Iris pigment epithelial cell (primary cell): ENCODE data around the gene CHMP3.
"Not testable (repeated sequence)": the region's sequence is repeated elsewhere in the genome, so short reads cannot be mapped to it uniquely, and the experiment has no call there.

Source experiments
- DNase-seq: peaks from one replicate; pipeline ENCODE4 v3.0.0-alpha.2; 2011; ENCODE audit warnings: low read depth

Gene CHMP3

DNA sequence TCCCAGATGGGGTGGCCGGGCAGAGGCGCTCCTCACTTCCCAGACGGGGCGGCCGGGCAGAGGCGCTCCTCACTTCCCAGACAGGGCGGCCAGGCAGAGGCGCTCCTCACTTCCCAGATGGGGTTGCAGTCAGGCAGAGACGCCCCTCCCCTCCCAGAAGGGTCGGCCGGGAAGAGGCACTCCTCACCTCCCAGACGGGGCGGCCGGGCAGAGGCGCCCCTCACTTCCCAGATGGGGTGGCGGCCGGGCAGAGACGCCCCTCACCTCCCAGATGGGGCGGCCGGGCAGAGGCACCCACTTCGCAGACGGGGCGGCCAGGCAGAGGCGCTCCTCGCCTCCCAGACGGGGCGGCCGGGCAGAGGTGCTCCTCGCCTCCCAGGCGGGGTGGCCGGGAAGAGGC lies 13.8 kb downstream of the CHMP3 start:
- DNase-seq = not testable (repeated sequence)

DNA sequence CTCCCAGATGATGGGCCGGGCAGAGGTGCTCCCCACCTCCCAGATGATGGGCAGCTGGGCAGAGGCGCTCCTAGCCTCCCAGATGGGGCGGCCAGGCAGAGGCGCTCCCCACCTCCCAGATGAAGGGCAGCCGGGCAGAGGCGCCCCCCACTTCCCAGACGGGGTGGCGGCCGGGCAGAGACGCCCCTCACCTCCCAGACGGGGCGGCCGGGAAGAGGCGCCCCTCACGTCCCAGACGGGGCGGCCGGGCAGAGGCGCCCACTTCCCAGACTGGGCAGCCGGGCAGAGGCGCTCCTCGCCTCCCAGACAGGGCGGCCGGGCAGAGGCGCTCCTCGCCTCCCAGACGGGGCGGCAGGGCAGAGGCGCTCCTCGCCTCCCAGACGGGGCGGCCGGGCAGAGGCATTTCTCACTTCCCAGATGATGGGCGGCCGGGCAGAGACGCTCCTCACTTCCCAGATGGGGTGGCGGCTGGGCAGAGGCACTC lies 14.3 kb downstream of the CHMP3 start:
- not testable (repeated sequence) for DNase-seq

- not testable (repeated sequence) for DNase-seq
Measured at GRCh38 chr2:86548165-86548912, 14.9 kb downstream of the CHMP3 start.

DNA sequence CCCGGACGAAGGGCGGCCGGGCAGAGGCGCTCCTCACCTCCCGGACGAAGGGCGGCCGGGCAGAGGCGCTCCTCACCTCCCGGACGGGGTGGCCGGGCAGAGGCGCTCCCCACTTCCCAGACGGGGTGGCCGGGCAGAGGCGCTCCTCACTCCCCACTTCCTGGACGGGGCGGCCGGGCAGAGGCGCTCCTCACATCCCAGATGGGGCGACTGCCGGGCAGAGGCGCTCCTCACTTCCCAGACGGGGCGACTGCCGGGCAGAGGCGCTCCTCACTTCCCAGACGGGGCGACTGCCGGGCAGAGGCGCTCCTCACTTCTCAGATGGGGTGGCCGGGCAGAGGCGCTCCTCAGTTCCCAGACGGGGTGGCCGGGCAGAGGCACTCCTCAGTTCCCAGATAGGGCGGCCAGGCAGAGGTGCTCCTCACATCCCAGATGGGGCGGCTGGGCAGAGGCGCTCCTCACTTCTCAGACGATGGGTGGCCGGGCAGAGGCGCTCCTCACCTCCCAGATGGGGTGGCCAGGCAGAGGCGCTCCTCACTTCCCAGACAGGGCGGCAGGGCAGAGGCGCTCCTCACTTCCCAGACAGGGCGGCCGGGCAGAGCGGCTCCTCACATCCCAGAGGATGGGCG lies 17.8 kb downstream of the CHMP3 start:
- not testable (repeated sequence) for DNase-seq

DNA sequence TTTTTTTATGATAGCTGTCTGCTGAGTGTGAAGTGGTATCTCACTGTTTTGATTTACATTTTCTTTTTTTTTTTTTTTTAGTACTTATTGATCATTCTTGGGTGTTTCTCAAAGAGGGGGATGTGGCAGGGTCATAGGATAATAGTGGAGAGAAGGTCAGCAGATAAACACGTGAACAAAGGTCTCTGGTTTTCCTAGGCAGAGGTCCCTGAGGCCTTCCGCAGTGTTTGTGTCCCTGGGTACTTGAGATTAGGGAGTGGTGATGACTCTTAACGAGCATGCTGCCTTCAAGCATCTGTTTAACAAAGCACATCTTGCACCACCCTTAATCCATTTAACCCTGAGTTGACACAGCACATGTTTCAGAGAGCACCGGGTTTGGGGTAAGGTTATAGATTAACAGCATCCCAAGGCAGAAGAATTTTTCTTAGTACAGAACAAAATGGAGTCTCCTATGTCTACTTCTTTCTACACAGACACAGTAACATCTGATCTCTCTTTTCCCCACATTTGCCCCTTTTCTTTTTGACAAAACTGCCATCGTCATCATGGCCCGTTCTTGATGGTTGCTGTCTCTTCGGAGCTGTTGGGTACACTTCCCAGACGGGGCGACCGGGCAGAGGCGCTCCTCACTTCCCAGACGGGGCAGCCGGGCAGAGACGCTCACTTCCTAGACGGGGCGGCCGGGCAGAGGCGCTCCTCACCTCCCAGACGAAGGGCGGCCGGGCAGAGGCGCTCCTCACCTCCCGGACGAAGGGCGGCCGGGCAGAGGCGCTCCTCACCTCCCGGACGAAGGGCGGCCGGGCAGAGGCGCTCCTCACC lies 18.8 kb downstream of the CHMP3 start:
- not testable (repeated sequence) for DNase-seq

GRCh38 chr2:86543793-86544192 lies 19.4 kb downstream of the CHMP3 start:
- no peak for DNase-seq

DNA sequence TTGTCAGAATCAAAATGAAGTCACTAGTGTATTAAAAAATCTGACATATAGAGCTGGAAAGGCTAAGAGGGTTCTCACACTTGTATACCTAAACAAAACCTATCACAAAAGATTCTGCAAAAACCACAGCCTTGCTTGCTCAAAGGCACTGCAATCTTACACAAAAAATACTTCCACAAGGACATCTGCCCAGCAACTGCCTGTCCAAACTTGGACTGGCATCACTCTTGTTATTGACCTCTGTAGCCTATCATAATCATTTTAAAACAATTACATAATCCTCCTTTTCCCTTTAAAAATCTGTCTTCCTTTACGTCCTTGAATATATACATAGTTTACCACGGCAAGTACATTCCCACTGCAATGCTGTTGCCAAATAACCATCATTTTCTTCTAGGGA lies 19.9 kb downstream of the CHMP3 start:
- DNase-seq = peak; percentile 32

DNA sequence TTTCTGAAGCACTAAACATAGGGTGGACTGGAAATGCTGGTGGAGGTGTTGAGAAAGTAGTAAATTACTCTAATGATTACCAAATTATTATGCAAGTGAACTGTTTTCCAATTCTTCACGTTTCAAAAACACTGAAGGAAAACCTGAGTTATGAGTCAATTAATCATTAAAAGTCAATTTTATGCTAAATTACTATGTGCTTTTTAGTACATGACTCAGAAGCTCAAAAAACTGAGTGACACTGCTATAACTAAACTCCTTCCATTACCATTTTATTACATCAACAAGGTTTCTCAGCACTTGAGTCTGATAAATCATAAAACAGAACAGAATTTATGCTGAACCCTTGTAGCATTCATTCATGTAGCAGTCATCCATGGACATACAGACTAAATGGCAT lies 20.4 kb downstream of the CHMP3 start:
- DNase-seq = no peak

DNA sequence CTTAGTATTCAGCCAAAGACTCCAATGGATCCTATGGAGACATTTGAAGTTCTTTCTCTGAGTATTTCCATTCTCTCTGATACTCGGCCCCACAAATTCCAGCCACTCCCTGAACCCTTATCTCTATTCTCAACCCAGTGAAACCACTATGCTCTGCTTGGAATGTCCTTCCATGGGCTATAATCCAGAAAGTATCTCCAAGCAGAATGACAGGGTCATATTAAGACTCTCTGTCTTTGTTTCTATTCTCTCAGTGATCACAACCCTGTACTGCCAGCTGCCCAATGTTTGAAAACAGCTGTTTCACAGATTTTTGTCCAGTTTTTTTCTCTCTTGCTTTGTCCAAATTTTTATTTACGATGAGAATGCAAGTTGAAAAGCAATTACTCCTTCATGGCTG lies 21.9 kb downstream of the CHMP3 start:
- peak; percentile 16 for DNase-seq

DNA sequence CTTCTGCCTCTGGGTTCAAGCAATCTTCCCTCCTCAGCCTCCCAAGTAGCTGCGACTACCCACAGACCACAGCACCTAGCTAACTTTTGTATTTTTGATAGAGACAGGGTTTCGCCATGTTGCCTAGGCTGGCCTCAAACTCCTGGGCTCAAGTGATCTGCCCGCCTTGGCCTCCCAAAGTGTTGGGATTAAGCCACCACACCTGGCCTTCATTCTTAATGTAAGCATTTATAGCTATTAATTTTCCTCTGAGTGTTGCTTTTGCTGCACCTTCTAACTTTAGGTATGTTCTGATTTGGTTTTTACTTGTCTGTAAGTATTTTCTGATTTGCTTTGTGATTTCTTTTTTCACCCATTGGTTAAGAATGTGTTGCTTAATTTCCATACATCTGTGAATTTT lies 29.7 kb downstream of the CHMP3 start:
- no peak for DNase-seq

DNA sequence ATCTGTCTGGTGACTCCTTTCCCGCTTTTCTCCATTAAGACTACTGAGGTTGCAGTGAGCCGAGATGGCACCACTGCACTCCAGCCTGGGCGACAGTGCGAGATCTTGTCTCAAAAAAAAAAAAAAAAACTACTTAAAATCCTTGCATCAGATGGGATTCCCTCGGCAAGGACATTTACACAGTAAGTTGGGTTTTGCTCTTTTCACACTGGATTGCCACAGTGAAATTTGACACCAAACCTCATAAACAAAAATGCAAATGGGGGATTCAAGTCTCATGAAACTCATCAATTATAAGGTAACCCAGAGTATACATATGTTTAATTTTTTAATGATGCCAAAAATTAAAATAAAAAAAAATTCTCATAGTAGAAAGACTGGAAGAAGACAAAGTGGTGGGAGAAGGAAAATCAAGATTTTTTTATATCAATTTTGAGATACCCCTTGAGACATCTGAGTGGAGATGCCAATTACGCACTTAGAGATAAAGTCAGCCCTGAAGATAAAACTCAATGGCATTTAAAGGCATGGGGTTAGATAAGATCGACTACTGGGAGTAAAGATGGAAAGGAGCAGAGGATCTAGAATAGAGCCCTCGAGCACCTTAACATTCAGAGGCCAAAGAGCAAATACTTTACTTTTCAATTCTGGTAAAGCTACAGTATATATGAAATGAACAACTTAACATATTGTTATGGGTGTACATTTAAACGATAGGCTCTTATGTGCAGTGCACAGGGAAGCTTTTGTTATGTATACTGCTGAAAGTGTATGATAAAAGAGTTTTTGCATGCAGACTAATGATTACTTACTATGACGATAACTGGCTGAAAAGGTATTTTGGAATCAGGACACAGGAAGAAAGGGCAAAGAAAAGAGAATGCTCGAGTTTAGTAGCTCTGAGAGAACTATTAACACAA lies 37.6 kb downstream of the CHMP3 start:
- DNase-seq = no peak

DNA sequence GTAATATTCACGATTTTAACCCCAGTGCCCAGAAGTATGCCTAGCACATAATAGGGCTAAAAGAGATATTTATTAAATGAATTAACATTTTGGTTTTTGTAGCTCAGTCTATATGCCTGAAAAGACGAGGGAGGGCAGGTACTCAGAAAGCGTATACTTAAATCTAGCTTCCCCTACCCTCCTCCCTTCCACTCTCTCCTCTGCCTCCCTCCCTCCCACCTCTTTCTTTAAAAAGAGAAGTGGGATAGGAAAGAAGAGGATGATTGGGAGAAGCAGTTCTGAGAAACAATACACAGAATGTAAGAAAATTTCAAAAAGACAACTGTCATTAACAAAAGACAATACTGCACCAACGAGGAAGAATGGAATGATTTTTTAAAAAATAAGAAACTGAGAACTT lies 39.8 kb downstream of the CHMP3 start:
- no peak for DNase-seq

GRCh38 chr2:86522711-86523110 lies 40.5 kb downstream of the CHMP3 start:
- DNase-seq = no peak

GRCh38 chr2:86521922-86522321 lies 41.3 kb downstream of the CHMP3 start:
- DNase-seq = no peak

GRCh38 chr2:86520153-86520552 lies 43.1 kb downstream of the CHMP3 start:
- no peak for DNase-seq

GRCh38 chr2:86519349-86519748 lies 43.9 kb downstream of the CHMP3 start:
- DNase-seq = no peak

DNA sequence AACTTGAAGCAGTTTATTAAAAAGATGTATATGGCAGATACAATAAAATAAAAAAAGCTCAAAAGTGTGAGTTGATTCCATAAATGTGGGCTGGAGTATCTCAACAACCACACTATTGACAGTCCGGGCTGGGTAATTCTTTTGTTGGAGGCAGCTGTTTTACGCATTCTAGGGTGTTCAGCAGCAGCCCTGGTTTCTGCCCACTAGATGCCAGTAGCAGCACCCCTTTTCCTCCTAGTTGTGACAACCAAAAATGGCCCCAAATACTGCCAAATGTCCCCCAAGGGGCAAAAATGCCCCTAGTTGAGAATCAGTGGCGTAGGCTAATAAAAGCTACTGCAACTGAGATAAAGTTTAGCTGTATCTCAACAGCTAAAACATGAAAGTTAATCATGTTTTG lies 44.8 kb downstream of the CHMP3 start:
- DNase-seq = peak; percentile 16

GRCh38 chr2:86513948-86514660 lies 49.1 kb downstream of the CHMP3 start:
- no peak for DNase-seq

GRCh38 chr2:86512892-86513291 lies 50.4 kb downstream of the CHMP3 start:
- DNase-seq = no peak

DNA sequence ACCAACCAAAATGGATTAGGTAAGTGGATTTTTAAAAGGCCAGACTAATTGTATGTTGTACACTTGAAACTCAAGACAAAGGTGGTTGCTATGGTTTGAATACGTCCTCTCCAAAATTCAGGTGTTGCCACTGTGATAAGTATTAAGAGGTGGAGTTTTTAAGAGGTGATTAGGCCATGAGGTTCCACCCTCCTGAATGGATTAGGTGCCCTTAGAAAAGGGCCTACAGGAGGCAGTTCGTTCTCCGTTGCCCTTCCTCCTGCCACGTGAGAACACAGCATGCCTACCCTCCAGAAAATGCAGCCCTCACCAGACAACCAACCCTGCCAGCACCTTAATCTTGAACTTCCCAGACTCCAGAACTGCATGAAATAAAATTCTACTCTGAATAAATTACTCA lies 51.2 kb downstream of the CHMP3 start:
- no peak for DNase-seq

DNA sequence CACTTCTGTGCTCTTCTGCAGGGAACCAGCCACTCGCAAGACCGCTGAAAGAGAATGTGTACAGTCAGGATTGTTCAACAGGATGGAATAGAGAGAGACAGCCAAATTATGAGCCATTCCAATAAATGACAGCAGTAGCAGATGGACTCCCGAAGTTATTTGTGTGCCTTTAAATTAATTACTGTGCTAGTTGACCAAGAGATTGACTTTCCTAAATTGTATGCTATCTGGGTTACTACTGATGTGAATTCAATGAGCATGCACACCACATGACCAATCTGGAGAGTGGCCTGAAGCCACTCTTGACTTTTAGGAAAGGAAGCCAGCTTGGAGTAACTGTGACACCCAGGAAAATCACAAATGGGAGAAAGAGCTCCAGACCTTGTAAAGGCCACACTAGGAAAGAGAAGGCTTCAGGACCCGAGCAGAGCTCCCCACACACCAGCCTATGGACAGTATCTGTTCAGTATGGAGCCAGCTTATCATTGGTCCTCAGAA lies 52.8 kb downstream of the CHMP3 start:
- DNase-seq = no peak
